GM19438 (cell line): ENCODE data around the gene RAB40B.
A peak's percentile ranks its signal among the peaks of the same experiment; 100 is the strongest.
"Not testable (repeated sequence)": the region's sequence is repeated elsewhere in the genome, so short reads cannot be mapped to it uniquely, and the experiment has no call there.

Experiments
- ATAC-seq: cut with Tn5 transposase; IDR thresholded peaks from one replicate; pipeline ENCODE4 v1.9.1; 2021; ENCODE audit warnings: low read depth; ENCODE audit not compliant: unreplicated experiment

RAB40B gene

GRCh38 chr17:82698065-82698973 is at the start of gene RAB40B:
Gene RAB40B, minus strand, starts transcription at chr17:82698698. Its CDS starts 102 bp downstream, at chr17:82698596.
- peak; percentile 92 for ATAC-seq

GRCh38 chr17:82745524-82745923 is 47.0 kb upstream of the RAB40B start:
- no peak for ATAC-seq

- not testable (repeated sequence) for ATAC-seq
Measured at GRCh38 chr17:82744736-82745135, 46.2 kb upstream of the RAB40B start.

- ATAC-seq: no peak
Measured at GRCh38 chr17:82743344-82744219, 45.1 kb upstream of the RAB40B start.

GRCh38 chr17:82740906-82741759 is 42.6 kb upstream of the RAB40B start:
- no peak for ATAC-seq

GRCh38 chr17:82737967-82738877 is 39.7 kb upstream of the RAB40B start:
- ATAC-seq: no peak

- no peak for ATAC-seq
Measured at GRCh38 chr17:82736511-82737185, 38.1 kb upstream of the RAB40B start.

- no peak for ATAC-seq
Measured at GRCh38 chr17:82734987-82735866, 36.7 kb upstream of the RAB40B start, which contains the start of gene FN3K. Gene FN3K, plus strand, starts transcription at chr17:82735615. Its CDS starts 22 bp downstream, at chr17:82735637.

- ATAC-seq: no peak
Measured at GRCh38 chr17:82732118-82732743, 33.7 kb upstream of the RAB40B start.

GRCh38 chr17:82729479-82730260 is 31.2 kb upstream of the RAB40B start:
- ATAC-seq: no peak

GRCh38 chr17:82726427-82726826 is 27.9 kb upstream of the RAB40B start:
- no peak for ATAC-seq

GRCh38 chr17:82723169-82723807 is 24.8 kb upstream of the RAB40B start:
- ATAC-seq: no peak

- no peak for ATAC-seq
Measured at GRCh38 chr17:82722341-82723013, 24.0 kb upstream of the RAB40B start.

- no peak for ATAC-seq
Measured at GRCh38 chr17:82720204-82720603, 21.7 kb upstream of the RAB40B start.

- ATAC-seq: no peak
Measured at GRCh38 chr17:82718986-82719685, 20.6 kb upstream of the RAB40B start.
